Effector memory CD4-positive, alpha-beta T cell (primary cell): ENCODE data around the gene CSMD2.

Experiments used
- DNase-seq, 3 donors: peaks; one replicate each; pipeline ENCODE4 v3.0.0-alpha.2; 2020
- H3K27ac ChIP-seq: 2 replicates; pipeline ENCODE4 v1.7.0; 2013; ENCODE audit warnings: mild to moderate bottlenecking, low read length, moderate library complexity; ENCODE audit not compliant: insufficient read depth, poor library complexity, severe bottlenecking
- H3K27me3 ChIP-seq: replicated peaks from 2 replicates; pipeline ENCODE4 v1.7.0; 2013; ENCODE audit warnings: mild to moderate bottlenecking, low read length; ENCODE audit not compliant: insufficient read depth, control insufficient read depth, poor library complexity, severe bottlenecking
- H3K36me3 ChIP-seq: 2 replicates; pipeline ENCODE4 v1.7.0; 2013; ENCODE audit warnings: mild to moderate bottlenecking, low read length, moderate library complexity; ENCODE audit not compliant: control insufficient read depth, insufficient read depth
- H3K4me1 ChIP-seq: 2 replicates; pipeline ENCODE4 v1.7.0; 2013; ENCODE audit warnings: low read length, mild to moderate bottlenecking; ENCODE audit not compliant: control insufficient read depth, insufficient read depth, poor library complexity, severe bottlenecking
- H3K4me3 ChIP-seq: 2 replicates; pipeline ENCODE4 v1.7.0; 2013; ENCODE audit warnings: low read length, low read depth, mild to moderate bottlenecking; ENCODE audit not compliant: insufficient read depth, poor library complexity, severe bottlenecking
- H3K9me3 ChIP-seq: 2 replicates; pipeline ENCODE4 v1.7.0; 2013; ENCODE audit warnings: mild to moderate bottlenecking, low read length, moderate library complexity; ENCODE audit not compliant: control insufficient read depth

CSMD2 gene

GRCh38 chr1:33636209-33636608, 528.8 kb downstream of the CSMD2 start:
- Histone ChIP-seq H3K4me1 (no peaks in the 10 kb centered on the region), H3K9me3 (no peaks in the 10 kb centered on the region), H3K27me3 (peaks cover under 1% of the 10 kb centered on the region), H3K36me3 (no peaks in the 10 kb centered on the region), H3K4me3 (no peak overlapping the region), H3K27ac (no peak overlapping the region)
- DNase-seq, result no peak

GRCh38 chr1:33635336-33636012, 529.6 kb downstream of the CSMD2 start:
- H3K27ac ChIP-seq, result no peak overlapping the region
- no peaks in the 10 kb centered on the region for H3K27me3 ChIP-seq
- no peaks in the 10 kb centered on the region for H3K36me3 ChIP-seq

GRCh38 chr1:33634806-33635205, 530.2 kb downstream of the CSMD2 start:
- no peaks in the 10 kb centered on the region for H3K27me3 ChIP-seq
- no peaks in the 10 kb centered on the region for H3K4me1 ChIP-seq
- no peak overlapping the region for H3K4me3 ChIP-seq
- DNase-seq, result no peak
- no peaks in the 10 kb centered on the region for H3K9me3 ChIP-seq
- H3K36me3 ChIP-seq, result no peaks in the 10 kb centered on the region
- no peak overlapping the region for H3K27ac ChIP-seq

More at GRCh38 chr1:33635336-33636012, 529.6 kb downstream of the CSMD2 start:
- Histone ChIP-seq H3K4me1 (no peaks in the 10 kb centered on the region), H3K9me3 (no peaks in the 10 kb centered on the region), H3K4me3 (no peak overlapping the region)
- DNase-seq, result no peak

GRCh38 chr1:33634143-33634542, 530.9 kb downstream of the CSMD2 start:
- no peak overlapping the region for H3K4me3 ChIP-seq
- DNase-seq, result no peak
- no peak overlapping the region for H3K27ac ChIP-seq
- H3K36me3 ChIP-seq, result no peaks in the 10 kb centered on the region
- no peaks in the 10 kb centered on the region for H3K9me3 ChIP-seq
- no peaks in the 10 kb centered on the region for H3K27me3 ChIP-seq
- no peaks in the 10 kb centered on the region for H3K4me1 ChIP-seq

- no peak overlapping the region for H3K27ac ChIP-seq
- no peaks in the 10 kb centered on the region for H3K36me3 ChIP-seq
- no peaks in the 10 kb centered on the region for H3K27me3 ChIP-seq
- H3K4me1 ChIP-seq, result no peaks in the 10 kb centered on the region
- no peak overlapping the region for H3K4me3 ChIP-seq
- H3K9me3 ChIP-seq, result no peaks in the 10 kb centered on the region
- peak; percentile 38 to 68 (median 53) for DNase-seq
Observed at GRCh38 chr1:33633019-33633801, 531.8 kb downstream of the CSMD2 start.

- no peak for DNase-seq
- Histone ChIP-seq H3K9me3 (no peaks in the 10 kb centered on the region), H3K4me1 (no peaks in the 10 kb centered on the region), H3K36me3 (no peaks in the 10 kb centered on the region), H3K4me3 (no peak overlapping the region), H3K27ac (no peak overlapping the region), H3K27me3 (peaks cover 4% of the 10 kb centered on the region)
Observed at GRCh38 chr1:33630686-33631085, 534.3 kb downstream of the CSMD2 start.

- DNase-seq, result no peak
- Histone ChIP-seq H3K9me3 (no peaks in the 10 kb centered on the region), H3K27ac (no peak overlapping the region), H3K36me3 (no peaks in the 10 kb centered on the region), H3K4me3 (no peak overlapping the region), H3K4me1 (no peaks in the 10 kb centered on the region), H3K27me3 (peaks cover 4% of the 10 kb centered on the region)
Observed at GRCh38 chr1:33626801-33627200, 538.2 kb downstream of the CSMD2 start.

GRCh38 chr1:33624991-33625870, 539.8 kb downstream of the CSMD2 start:
- Histone ChIP-seq H3K27ac (no peak overlapping the region), H3K27me3 (peaks cover 4% of the 10 kb centered on the region), H3K9me3 (no peaks in the 10 kb centered on the region), H3K4me3 (no peak overlapping the region), H3K36me3 (no peaks in the 10 kb centered on the region), H3K4me1 (no peaks in the 10 kb centered on the region)
- DNase-seq, result no peak

GRCh38 chr1:33624261-33624990, 540.6 kb downstream of the CSMD2 start:
- no peaks in the 10 kb centered on the region for H3K36me3 ChIP-seq
- H3K4me3 ChIP-seq, result no peak overlapping the region
- no peak for DNase-seq
- H3K27ac ChIP-seq, result no peak overlapping the region
- no peaks in the 10 kb centered on the region for H3K4me1 ChIP-seq
- H3K27me3 ChIP-seq, result peaks cover 4% of the 10 kb centered on the region
- no peaks in the 10 kb centered on the region for H3K9me3 ChIP-seq
